Measurements from ENCODE around the gene SLC9A9.

The SLC9A9 gene

GRCh38 chr3:143266511-143266910 is 581.8 kb downstream of the SLC9A9 start:
- no peak for DNase-seq

- no peak for DNase-seq
Observed at GRCh38 chr3:143265501-143266070, 582.7 kb downstream of the SLC9A9 start.

- no peak for DNase-seq
Observed at GRCh38 chr3:143263852-143264513, 584.3 kb downstream of the SLC9A9 start.

GRCh38 chr3:143261848-143262247 is 586.4 kb downstream of the SLC9A9 start:
- DNase-seq: no peak

- DNase-seq: no peak
Observed at GRCh38 chr3:143258692-143259091, 589.6 kb downstream of the SLC9A9 start.

GRCh38 chr3:143256416-143256815 is 591.9 kb downstream of the SLC9A9 start:
- DNase-seq: no peak

GRCh38 chr3:143255739-143256138 is 592.5 kb downstream of the SLC9A9 start:
- no peak for DNase-seq

- DNase-seq: no peak
Observed at GRCh38 chr3:143252931-143253330, 595.3 kb downstream of the SLC9A9 start.

- no peak for DNase-seq
Observed at GRCh38 chr3:143249014-143249413, 599.3 kb downstream of the SLC9A9 start.

GRCh38 chr3:143247073-143247472 is 601.2 kb downstream of the SLC9A9 start:
- DNase-seq: no peak

GRCh38 chr3:143245692-143246091 is 602.6 kb downstream of the SLC9A9 start:
- DNase-seq: no peak

GRCh38 chr3:143244516-143245063 is 603.7 kb downstream of the SLC9A9 start:
- DNase-seq: no peak

- no peak for DNase-seq
Observed at GRCh38 chr3:143243686-143244085, 604.6 kb downstream of the SLC9A9 start.

- no peak for DNase-seq
Observed at GRCh38 chr3:143242691-143243090, 605.6 kb downstream of the SLC9A9 start.

GRCh38 chr3:143242101-143242500 is 606.2 kb downstream of the SLC9A9 start:
- DNase-seq: no peak

- no peak for DNase-seq
Observed at GRCh38 chr3:143241481-143241951, 606.8 kb downstream of the SLC9A9 start.

GRCh38 chr3:143240886-143241285 is 607.4 kb downstream of the SLC9A9 start:
- DNase-seq: no peak

- no peak for DNase-seq
Observed at GRCh38 chr3:143239031-143239430, 609.2 kb downstream of the SLC9A9 start.

GRCh38 chr3:143237077-143237627 is 611.1 kb downstream of the SLC9A9 start:
- no peak for DNase-seq

- no peak for DNase-seq
Observed at GRCh38 chr3:143236226-143236964, 611.9 kb downstream of the SLC9A9 start.

GRCh38 chr3:143235614-143236204 is 612.6 kb downstream of the SLC9A9 start:
- DNase-seq: no peak

GRCh38 chr3:143234526-143234925 is 613.7 kb downstream of the SLC9A9 start:
- no peak for DNase-seq

- no peak for DNase-seq
Observed at GRCh38 chr3:143232981-143233380, 615.3 kb downstream of the SLC9A9 start.
